GM23338 (cell line): Measurements from ENCODE around the gene ANKRD6. TPM values are rescaled to one million over a fixed set of nuclear protein-coding genes. Genes with fewer than 3 reads are reported as not detected.

Experiments used
- ATAC-seq: fragments of 200-7000 bp; cut with Tn5 transposase; 3 replicates; pipeline ENCODE4 v1.9.1; 2020
- DNase-seq: peaks from one replicate; pipeline ENCODE4 v3.0.0-alpha.2; 2015; ENCODE audit warnings: low spot score
- H2AFZ ChIP-seq: fragments of 200-600 bp; sonication (generic); 2 replicates; pipeline ENCODE4 v1.8.0; 2016; ENCODE audit warnings: antibody characterized with exemption, mild to moderate bottlenecking, moderate library complexity
- H3F3A ChIP-seq: fragments of 200-600 bp; sonication (generic); replicated peaks from 2 replicates; pipeline ENCODE4 v1.8.0; 2017; ENCODE audit warnings: antibody characterized with exemption, mixed run types, low read depth
- H3K27ac ChIP-seq: fragments of 200-600 bp; sonication (generic); 2 replicates; pipeline ENCODE4 v1.6.1; 2016; ENCODE audit warnings: low read depth
- H3K27me3 ChIP-seq: fragments of 200-600 bp; sonication (generic); 2 replicates; pipeline ENCODE4 v1.8.0; 2016; ENCODE audit warnings: mild to moderate bottlenecking, mixed run types, moderate library complexity; ENCODE audit not compliant: insufficient read depth
- H3K36me3 ChIP-seq: fragments of 200-600 bp; sonication (generic); 2 replicates; pipeline ENCODE4 v1.8.0; 2016; ENCODE audit warnings: mild to moderate bottlenecking; ENCODE audit not compliant: insufficient read depth
- H3K4me1 ChIP-seq: fragments of 200-600 bp; sonication (generic); 2 replicates; pipeline ENCODE4 v1.8.0; 2016; ENCODE audit warnings: mild to moderate bottlenecking, moderate library complexity; ENCODE audit not compliant: insufficient read depth
- H3K4me2 ChIP-seq: fragments of 200-600 bp; sonication (generic); 2 replicates; pipeline ENCODE4 v1.7.1; 2017; ENCODE audit warnings: mixed run types
- H3K4me3 ChIP-seq: fragments of 200-600 bp; sonication (generic); 2 replicates; pipeline ENCODE4 v1.6.1; 2016; ENCODE audit warnings: mixed run types
- H3K79me2 ChIP-seq: fragments of 200-600 bp; sonication (generic); replicated peaks from 2 replicates; pipeline ENCODE4 v1.8.0; 2017; ENCODE audit warnings: mild to moderate bottlenecking; ENCODE audit not compliant: insufficient read depth
- H3K9me2 ChIP-seq: fragments of 200-600 bp; sonication (generic); 2 replicates; pipeline ENCODE4 v1.8.0; 2017; ENCODE audit not compliant: insufficient read depth
- H4K20me1 ChIP-seq: fragments of 200-600 bp; sonication (generic); replicated peaks from 2 replicates; pipeline ENCODE4 v1.8.0; 2017; ENCODE audit warnings: mild to moderate bottlenecking; ENCODE audit not compliant: insufficient read depth
- H3K27ac Mint-ChIP-seq: 2 replicates; pipeline ENCODE4 v1.8.0; 2020; ENCODE audit warnings: inconsistent platforms, mild to moderate bottlenecking, moderate library complexity, mixed read lengths
- H3K27me3 Mint-ChIP-seq: 3 replicates; pipeline ENCODE4 v1.8.0; 2022; ENCODE audit warnings: low read depth, mild to moderate bottlenecking, moderate library complexity, mixed read lengths, inconsistent platforms; ENCODE audit not compliant: insufficient read depth, poor library complexity
- H3K36me3 Mint-ChIP-seq: 3 replicates; pipeline ENCODE4 v1.8.0; 2021; ENCODE audit warnings: low read depth, mild to moderate bottlenecking, inconsistent platforms, moderate library complexity, mixed read lengths
- H3K4me1 Mint-ChIP-seq: 3 replicates; pipeline ENCODE4 v1.8.0; 2020; ENCODE audit warnings: mild to moderate bottlenecking, inconsistent platforms, mixed read lengths
- H3K4me3 Mint-ChIP-seq: 3 replicates; pipeline ENCODE4 v1.8.0; 2021; ENCODE audit warnings: moderate library complexity, mild to moderate bottlenecking, inconsistent platforms, mixed read lengths
- H3K9me3 Mint-ChIP-seq: 3 replicates; pipeline ENCODE4 v1.8.0; 2020; ENCODE audit warnings: moderate library complexity, mild to moderate bottlenecking, inconsistent platforms, mixed read lengths
- EZH2 ChIP-seq: fragments of 200-600 bp; sonication (generic); IDR thresholded peaks from one replicate; pipeline ENCODE4 v1.8.0; 2017; ENCODE audit warnings: antibody characterized with exemption, mild to moderate bottlenecking, low read depth; ENCODE audit not compliant: unreplicated experiment
- JUNB ChIP-seq: IDR thresholded peaks from one replicate; pipeline ENCODE4 v1.6.1; 2016; ENCODE audit warnings: antibody characterized with exemption; ENCODE audit not compliant: unreplicated experiment
- NANOG ChIP-seq: IDR thresholded peaks from 2 replicates; pipeline ENCODE4 v1.6.1; 2016; ENCODE audit warnings: antibody characterized with exemption, borderline replicate concordance
- STAT1 ChIP-seq: IDR thresholded peaks from one replicate; pipeline ENCODE4 v1.6.1; 2016; ENCODE audit warnings: antibody characterized with exemption; ENCODE audit not compliant: unreplicated experiment
- ZNF331 ChIP-seq: fragments of 250-450 bp; sonication (Bioruptor Pico); IDR thresholded peaks from 2 replicates; pipeline ENCODE4 v1.5.0; 2020; ENCODE audit warnings: low read depth, mild to moderate bottlenecking, moderate library complexity
- polyA plus RNA-seq: library from polyadenylated mRNA; unstranded; fragments of >200 nt; fragmentation: Nextera tagmentation; extraction: Ambion mirVana; gene quantifications from 2 replicates; pipeline ENCODE4 v1.2.1, GENCODE V29; 2016
- total RNA-seq: library from RNA; depleted of rRNA; stranded (reverse); fragments of >200 nt; shearing (Covaris generic); gene quantifications from 2 replicates; pipeline ENCODE4 v1.2.3, GENCODE V29; 2014
- TF ChIP-seq, protein P1 (sequence below), 2 experiments: fragments of 200-600 bp in 1 of 2; sonication (generic) in 1 of 2; conservative IDR thresholded peaks; 2 replicates each; pipeline versions ENCODE4 v1.5.1 to v1.6.1; 2016 to 2017; ENCODE audit warnings: antibody characterized with exemption in 2 of 2, low read depth in 2 of 2, mild to moderate bottlenecking in 2 of 2, moderate library complexity in 1 of 2

ANKRD6 gene
- total and polyA plus RNA-seq, 2 experiments from 2014 or later, result 3.2 to 9.2 TPM

DNA sequence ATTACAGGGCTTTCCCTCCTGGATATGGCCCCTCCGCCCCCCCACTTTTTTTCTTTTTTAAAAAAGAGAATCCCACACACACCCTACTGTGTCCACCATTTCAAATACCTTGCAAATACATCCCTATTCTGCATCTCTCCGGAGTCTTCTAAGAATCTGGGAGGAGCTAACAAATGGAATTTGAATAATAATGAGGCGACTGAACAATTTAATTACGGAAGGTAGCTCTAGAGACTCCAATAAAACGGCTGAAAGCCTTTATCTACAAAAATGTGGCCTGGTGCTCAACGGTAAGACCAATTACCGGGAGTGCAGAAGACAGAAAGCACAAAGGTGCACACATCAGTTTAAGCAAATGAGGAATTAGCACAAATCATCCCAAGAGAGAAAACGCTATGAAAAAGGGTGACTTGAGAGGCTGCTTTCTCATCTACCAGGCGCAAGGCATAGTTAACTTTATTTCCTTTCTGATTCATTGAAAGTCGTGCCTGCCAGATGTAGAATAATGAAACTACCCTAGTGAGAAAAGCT, 22.7 kb upstream of the ANKRD6 start (continued):
- TF ChIP-seq, protein P1, sequence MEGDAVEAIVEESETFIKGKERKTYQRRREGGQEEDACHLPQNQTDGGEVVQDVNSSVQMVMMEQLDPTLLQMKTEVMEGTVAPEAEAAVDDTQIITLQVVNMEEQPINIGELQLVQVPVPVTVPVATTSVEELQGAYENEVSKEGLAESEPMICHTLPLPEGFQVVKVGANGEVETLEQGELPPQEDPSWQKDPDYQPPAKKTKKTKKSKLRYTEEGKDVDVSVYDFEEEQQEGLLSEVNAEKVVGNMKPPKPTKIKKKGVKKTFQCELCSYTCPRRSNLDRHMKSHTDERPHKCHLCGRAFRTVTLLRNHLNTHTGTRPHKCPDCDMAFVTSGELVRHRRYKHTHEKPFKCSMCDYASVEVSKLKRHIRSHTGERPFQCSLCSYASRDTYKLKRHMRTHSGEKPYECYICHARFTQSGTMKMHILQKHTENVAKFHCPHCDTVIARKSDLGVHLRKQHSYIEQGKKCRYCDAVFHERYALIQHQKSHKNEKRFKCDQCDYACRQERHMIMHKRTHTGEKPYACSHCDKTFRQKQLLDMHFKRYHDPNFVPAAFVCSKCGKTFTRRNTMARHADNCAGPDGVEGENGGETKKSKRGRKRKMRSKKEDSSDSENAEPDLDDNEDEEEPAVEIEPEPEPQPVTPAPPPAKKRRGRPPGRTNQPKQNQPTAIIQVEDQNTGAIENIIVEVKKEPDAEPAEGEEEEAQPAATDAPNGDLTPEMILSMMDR (conservative IDR thresholded peaks at IDR 0.05; ENCODE audit: low read depth in 2 of 2), result no peak

DNA sequence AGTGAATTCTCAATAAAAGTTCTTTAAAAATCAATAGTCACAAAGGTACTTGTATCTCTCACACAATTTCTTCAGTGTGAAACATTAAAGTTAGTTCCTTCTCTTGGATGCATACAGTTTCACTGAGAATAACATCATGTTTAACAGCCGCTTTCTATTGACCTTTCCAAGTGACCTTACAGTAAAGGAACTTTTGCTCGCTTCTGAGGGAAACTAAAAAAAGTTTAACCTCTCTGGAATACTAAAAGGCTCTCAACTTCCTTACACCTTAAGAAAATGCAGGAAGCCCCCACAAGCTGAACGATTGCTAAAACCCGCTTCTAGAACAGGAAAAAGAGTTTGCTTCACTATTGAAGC, 22.2 kb upstream of the ANKRD6 start:
- Mint-ChIP-seq H3K27me3 (peaks cover 41% of the 10 kb centered on the region), H3K4me3 (peak overlapping the region; percentile 87), H3K9me3 (no peaks in the 10 kb centered on the region), H3K27ac (no peak overlapping the region), H3K36me3 (no peaks in the 10 kb centered on the region), H3K4me1 (peaks cover 46% of the 10 kb centered on the region)
- Histone ChIP-seq H3K4me2 (peak overlapping the region; percentile 80), H3K4me3 (peak overlapping the region; percentile 90), H3K27ac (peak overlapping the region; percentile 26; the same call in 1 of the 2 replicates), H3K36me3 (no peaks in the 10 kb centered on the region), H3F3A (peaks cover 6% of the 10 kb centered on the region; the same call in 1 of the 2 replicates), H2AFZ (peak overlapping the region; percentile 89), H3K27me3 (peaks cover 39% of the 10 kb centered on the region), H3K79me2 (peaks cover 28% of the 10 kb centered on the region), H3K4me1 (peaks cover 46% of the 10 kb centered on the region), H4K20me1 (no peaks in the 10 kb centered on the region; the same call in 1 of the 2 replicates), H3K9me2 (no peaks in the 10 kb centered on the region)
- ATAC-seq, result no peak
- DNase-seq, result no peak
- TF ChIP-seq JUNB (no peak), STAT1 (no peak), ZNF331 (CRISPR knock-in tag) (no peak), EZH2 (peak; percentile 13)

DNA sequence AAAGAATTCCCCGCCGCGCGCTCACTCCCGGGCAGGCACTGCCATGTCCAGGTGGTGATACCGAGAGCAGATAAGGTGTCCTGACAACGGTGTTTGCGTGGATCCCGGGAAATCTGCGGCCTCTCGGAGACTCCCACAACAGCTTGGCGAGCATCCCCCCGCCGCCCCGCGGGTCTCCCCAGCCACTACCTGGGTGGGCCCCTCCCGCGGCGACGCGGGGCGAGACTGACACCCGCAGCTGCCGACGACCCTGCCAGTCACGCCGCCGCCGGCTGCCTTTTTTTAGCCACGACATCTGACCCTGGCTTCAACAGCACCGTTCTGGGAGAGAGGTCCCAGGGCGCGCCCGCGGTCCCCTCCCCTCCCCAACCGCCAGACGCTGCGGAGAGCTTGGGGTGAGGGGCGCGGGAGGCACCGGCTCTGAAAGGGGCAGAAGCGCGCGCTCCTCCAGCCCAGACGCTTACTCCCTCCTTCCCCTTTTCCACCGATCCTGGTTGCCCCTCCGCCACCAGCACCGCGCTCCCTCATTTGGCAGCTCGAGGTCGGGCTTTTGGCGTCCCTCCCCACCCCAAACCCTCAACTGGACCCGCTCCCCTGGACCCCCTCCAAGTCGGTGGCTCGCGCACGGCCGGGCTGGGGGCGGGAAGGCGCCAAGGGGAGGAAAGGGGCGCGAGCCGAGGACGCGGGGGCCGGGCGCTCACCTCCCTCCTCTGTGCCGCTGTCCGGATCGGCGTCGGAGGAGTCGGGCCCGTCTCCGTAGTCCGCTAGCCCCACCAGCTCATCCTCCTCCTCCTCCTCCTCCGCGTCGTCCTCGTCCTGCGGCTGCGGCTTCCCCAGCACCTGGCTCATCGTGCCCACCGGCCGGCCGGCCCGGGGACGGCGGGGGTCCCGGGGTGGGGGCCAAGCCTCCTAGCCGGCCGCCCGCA, 21.5 kb upstream of the ANKRD6 start:
- Histone ChIP-seq H3K9me2 (no peaks in the 10 kb centered on the region), H3K36me3 (no peaks in the 10 kb centered on the region), H3K79me2 (peaks cover 28% of the 10 kb centered on the region), H3K4me2 (peak overlapping the region; percentile 80), H3K4me1 (peaks cover 40% of the 10 kb centered on the region), H3K27ac (no peak overlapping the region), H4K20me1 (no peaks in the 10 kb centered on the region; the same call in 1 of the 2 replicates), H3K27me3 (peaks cover 39% of the 10 kb centered on the region), H2AFZ (peak overlapping the region; percentile 89), H3K4me3 (peak overlapping the region; percentile 90), H3F3A (peaks cover 6% of the 10 kb centered on the region; the same call in 1 of the 2 replicates)
- H3K9me3 Mint-ChIP-seq, result no peaks in the 10 kb centered on the region
- ATAC-seq (peak; percentile 68), DNase-seq (peak; percentile 76)
- no peak for TF ChIP-seq NANOG
- peaks cover 36% of the 10 kb centered on the region for H3K27me3 Mint-ChIP-seq
- H3K4me1 Mint-ChIP-seq, result peaks cover 40% of the 10 kb centered on the region
- H3K27ac Mint-ChIP-seq, result no peak overlapping the region
- H3K36me3 Mint-ChIP-seq, result no peaks in the 10 kb centered on the region
- H3K4me3 Mint-ChIP-seq, result peak overlapping the region; percentile 87
